CD1c-positive myeloid dendritic cell (primary cell): ENCODE data around the gene RPL41.

Experiments
- DNase-seq: peaks from one replicate; pipeline ENCODE4 v3.0.0-alpha.2; 2016; ENCODE audit errors: extremely low spot score

Gene RPL41

GRCh38 chr12:56103066-56103711 is 13.2 kb upstream of the RPL41 start:
- DNase-seq = peak; percentile 19

GRCh38 chr12:56103823-56104108 is 12.7 kb upstream of the RPL41 start:
- peak; percentile 11 for DNase-seq

GRCh38 chr12:56104109-56104814 is 12.2 kb upstream of the RPL41 start, which contains the start of gene PA2G4:
PA2G4 (plus strand) TSS chr12:56104559; CDS start chr12:56104738, 179 bp downstream.
- DNase-seq = peak; percentile 99

GRCh38 chr12:56104815-56105608 is 11.4 kb upstream of the RPL41 start:
- DNase-seq = peak; percentile 25

GRCh38 chr12:56105609-56105902 is 10.9 kb upstream of the RPL41 start:
- DNase-seq = no peak

GRCh38 chr12:56107242-56107641 is 9.2 kb upstream of the RPL41 start:
- DNase-seq = no peak

- DNase-seq = no peak
Observed at GRCh38 chr12:56110571-56110970, 5.9 kb upstream of the RPL41 start.

GRCh38 chr12:56114084-56114483 is 2.3 kb upstream of the RPL41 start:
- DNase-seq = no peak

GRCh38 chr12:56115329-56115728 is 1.1 kb upstream of the RPL41 start:
- DNase-seq = no peak

GRCh38 chr12:56117082-56117706 is 761 bp downstream of the RPL41 start:
- peak; percentile 27 for DNase-seq

GRCh38 chr12:56117778-56118687 is 1.6 kb downstream of the RPL41 start, which contains the start of gene ZC3H10:
ZC3H10 (plus strand) TSS chr12:56118266; CDS start chr12:56120563, 2,297 bp downstream.
- DNase-seq = peak; percentile 100

- DNase-seq = peak; percentile 78
Observed at GRCh38 chr12:56118688-56119357, 2.4 kb downstream of the RPL41 start.

GRCh38 chr12:56119361-56119796 is 2.9 kb downstream of the RPL41 start:
- DNase-seq = peak; percentile 84

GRCh38 chr12:56120158-56120846 is 3.9 kb downstream of the RPL41 start:
- DNase-seq = no peak

- DNase-seq = no peak
Observed at GRCh38 chr12:56121204-56121870, 4.9 kb downstream of the RPL41 start.

- DNase-seq = no peak
Observed at GRCh38 chr12:56122637-56123036, 6.2 kb downstream of the RPL41 start.

- DNase-seq = no peak
Observed at GRCh38 chr12:56124133-56124532, 7.7 kb downstream of the RPL41 start.

GRCh38 chr12:56126732-56127239 is 10.4 kb downstream of the RPL41 start:
- peak; percentile 72 for DNase-seq

GRCh38 chr12:56127485-56127887 is 11.1 kb downstream of the RPL41 start:
- DNase-seq = no peak
